Small intestine (tissue), 7 donors: ENCODE measurements around the gene METTL25B. TPM values are rescaled to one million over a fixed set of nuclear protein-coding genes. Genes with fewer than 3 reads are reported as not detected.

Source experiments
- DNase-seq, 2 donors: peaks; one replicate each; pipeline versions ENCODE4 v3.0.0 to v3.0.0-alpha.2; 2013
- FAIRE-seq: peaks from 2 replicates; lab custom pipeline; 2012; peaks lifted over from hg19 to GRCh38; lab: Jason Lieb, UNC
- H3K27ac ChIP-seq, 3 donors: one replicate each; pipeline ENCODE4 v1.5.1; 2013; ENCODE audit warnings: low read length in 2 of 3, mild to moderate bottlenecking in 2 of 3, control low read depth in 1 of 3, inconsistent platforms in 1 of 3, low read depth in 1 of 3, moderate library complexity in 1 of 3
- H3K27me3 ChIP-seq, 3 donors: one replicate each; pipeline ENCODE4 v1.6.1; 2013; ENCODE audit warnings: low read length in 3 of 3, inconsistent platforms in 1 of 3; ENCODE audit not compliant: control insufficient read depth in 3 of 3, insufficient read depth in 3 of 3
- H3K36me3 ChIP-seq, 3 donors: one replicate each; pipeline ENCODE4 v1.6.1; 2013; ENCODE audit warnings: low read length in 3 of 3, inconsistent platforms in 1 of 3, low read depth in 1 of 3, mild to moderate bottlenecking in 1 of 3, moderate library complexity in 1 of 3; ENCODE audit not compliant: control insufficient read depth in 3 of 3, insufficient read depth in 2 of 3
- H3K4me1 ChIP-seq, 3 donors: one replicate each; pipeline ENCODE4 v1.6.1; 2013; ENCODE audit warnings: low read length in 2 of 3, inconsistent platforms in 1 of 3, low read depth in 1 of 3, mild to moderate bottlenecking in 1 of 3, moderate library complexity in 1 of 3; ENCODE audit not compliant: control insufficient read depth in 3 of 3, insufficient read depth in 2 of 3
- H3K4me3 ChIP-seq, 3 donors: one replicate each; pipeline ENCODE4 v1.5.1; 2013; ENCODE audit warnings: low read length in 3 of 3, control low read depth in 1 of 3, inconsistent platforms in 1 of 3, low read depth in 1 of 3, mild to moderate bottlenecking in 1 of 3, moderate library complexity in 1 of 3
- H3K9me3 ChIP-seq, 2 donors: one replicate each; pipeline ENCODE4 v1.6.1; 2013; ENCODE audit warnings: low read depth in 1 of 2, low read length in 1 of 2; ENCODE audit not compliant: control insufficient read depth in 2 of 2, insufficient read depth in 1 of 2
- WGBS, 3 donors: extraction: QIAGEN DNeasy Blood & Tissue Kit; methylation state at CpG; one replicate each; pipeline ENCODE4 v1.1.7; 2013; 5-methylcytosine and 5-hydroxymethylcytosine counted together
- polyA plus RNA-seq, 4 donors: library from polyadenylated mRNA; stranded (reverse) in 3 of 4; unstranded in 1 of 4; fragments of 200-250 nt in 3 of 4; fragments of 120-200 nt in 1 of 4; gene quantifications; one replicate each; pipeline versions ENCODE4 v1.2.1 to v1.2.3, GENCODE V29; 2013
- donor health status: healthy with polysubstance abuse.
- donor health status: control.
- donor health status: control.
- donor health status: Bipolar disorder and iron deficiency.
- donor health status: healthy.

METTL25B gene
- polyA plus RNA-seq, 4 donors: 27.8 to 79.8 (median 49.4) TPM

- H3K36me3 ChIP-seq: no peaks in the 10 kb centered on the region
- H3K27me3 ChIP-seq: peaks cover 0 to 8% (median 3%) of the 10 kb centered on the region in 3 donors
- no peak overlapping the region for H3K4me3 ChIP-seq
- H3K9me3 ChIP-seq: no peaks in the 10 kb centered on the region
- no peak for FAIRE-seq
- 27 to 34% (median 27%) methylated on average over 10 of the region's 10 CpGs for WGBS, 3 donors
- peaks cover 3 to 53% (median 4%) of the 10 kb centered on the region in 3 donors for H3K4me1 ChIP-seq
- no peak for DNase-seq
- H3K27ac ChIP-seq: no peak overlapping the region
Measured at GRCh38 chr1:156689953-156690674, 38.2 kb upstream of the METTL25B start.

DNA sequence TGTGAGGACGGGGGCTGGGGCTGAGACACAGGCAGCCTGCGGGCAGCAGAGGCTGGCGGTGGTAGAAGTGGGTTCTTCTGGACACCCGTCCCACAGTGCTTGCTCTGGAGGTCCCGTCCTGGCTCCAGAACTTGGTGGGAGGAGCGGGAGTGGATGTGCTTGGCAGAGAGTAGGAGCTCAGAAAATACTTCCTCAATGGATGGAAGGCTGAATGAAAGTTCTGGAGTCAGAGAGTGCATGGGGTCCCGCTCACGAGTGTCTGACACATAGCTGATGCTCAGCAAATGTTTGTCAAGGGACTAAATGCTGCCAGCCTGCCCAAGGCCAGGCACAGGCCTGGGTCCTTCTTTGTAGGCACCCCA is 37.6 kb upstream of the METTL25B start:
- H3K36me3 ChIP-seq: no peaks in the 10 kb centered on the region
- peaks cover 3 to 53% (median 4%) of the 10 kb centered on the region in 3 donors for H3K4me1 ChIP-seq
- H3K27ac ChIP-seq: no peak overlapping the region
- DNase-seq (no peak), FAIRE-seq (no peak)
- WGBS, 3 donors: 61 to 80% (median 73%) methylated on average over 8 of the region's 8 CpGs
- H3K27me3 ChIP-seq: peaks cover 0 to 8% (median 3%) of the 10 kb centered on the region in 3 donors
- no peak overlapping the region for H3K4me3 ChIP-seq
- no peaks in the 10 kb centered on the region for H3K9me3 ChIP-seq

GRCh38 chr1:156691191-156691590 is 37.1 kb upstream of the METTL25B start:
- WGBS, 3 donors: 61 to 67% (median 65%) methylated on average over 10 of the region's 10 CpGs
- no peak overlapping the region for H3K4me3 ChIP-seq
- no peak for FAIRE-seq
- H3K9me3 ChIP-seq: no peaks in the 10 kb centered on the region
- peaks cover 0 to 8% (median 3%) of the 10 kb centered on the region in 3 donors for H3K27me3 ChIP-seq
- H3K27ac ChIP-seq: peak overlapping the region in 1 of 3 donors; percentile 32
- DNase-seq: no peak
- H3K36me3 ChIP-seq: no peaks in the 10 kb centered on the region
- H3K4me1 ChIP-seq: peaks cover 3 to 53% (median 4%) of the 10 kb centered on the region in 3 donors

GRCh38 chr1:156691665-156692440 is 36.4 kb upstream of the METTL25B start:
- H3K36me3 ChIP-seq: no peaks in the 10 kb centered on the region
- 17 to 26% (median 22%) methylated on average over 20 of the region's 20 CpGs for WGBS, 3 donors
- FAIRE-seq (no peak), DNase-seq (peak in 1 of 2 donors; percentile 56)
- peaks cover 3 to 53% (median 4%) of the 10 kb centered on the region in 3 donors for H3K4me1 ChIP-seq
- H3K27me3 ChIP-seq: peaks cover 0 to 8% (median 3%) of the 10 kb centered on the region in 3 donors
- no peak overlapping the region for H3K4me3 ChIP-seq
- H3K27ac ChIP-seq: peak overlapping the region in 1 of 3 donors; percentile 56
- H3K9me3 ChIP-seq: no peaks in the 10 kb centered on the region

DNA sequence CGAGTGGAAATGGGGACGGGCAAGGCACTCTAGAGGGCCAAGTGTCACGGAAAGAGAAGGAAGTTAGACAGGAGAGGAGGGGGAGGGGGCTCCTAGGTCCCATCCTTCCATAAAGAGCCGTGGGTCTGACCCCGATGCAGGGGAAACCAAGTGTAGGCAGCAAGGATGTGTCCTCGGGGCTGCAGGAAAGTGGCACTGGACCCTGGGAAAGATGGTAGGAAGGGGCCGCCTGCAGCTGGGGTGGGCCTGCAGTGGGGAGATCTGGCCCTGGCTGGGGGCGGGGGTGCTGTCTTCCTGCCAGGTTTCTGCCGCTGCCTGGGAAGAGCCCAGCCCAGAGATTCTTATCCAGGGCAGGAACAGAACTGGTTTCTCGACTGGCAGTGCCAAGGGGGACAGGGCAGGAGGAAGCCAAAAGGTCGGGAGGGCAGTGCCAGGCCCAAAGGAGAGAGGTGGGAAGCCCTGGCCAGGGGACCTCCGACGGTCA is 35.8 kb upstream of the METTL25B start:
- WGBS, 3 donors: 7 to 11% (median 8%) methylated on average over 12 to 13 of the region's 13 CpGs
- no peaks in the 10 kb centered on the region for H3K36me3 ChIP-seq
- peaks cover 3 to 53% (median 4%) of the 10 kb centered on the region in 3 donors for H3K4me1 ChIP-seq
- peak overlapping the region in 1 of 3 donors; percentile 56 for H3K27ac ChIP-seq
- H3K27me3 ChIP-seq: peaks cover 0 to 8% (median 3%) of the 10 kb centered on the region in 3 donors
- H3K4me3 ChIP-seq: no peak overlapping the region
- H3K9me3 ChIP-seq: no peaks in the 10 kb centered on the region
- no peak for DNase-seq
- no peak for FAIRE-seq

- FAIRE-seq (no peak), DNase-seq (peak in 1 of 2 donors; percentile 87)
- H3K9me3 ChIP-seq: no peaks in the 10 kb centered on the region
- peak overlapping the region in 1 of 3 donors; percentile 56 for H3K27ac ChIP-seq
- H3K4me3 ChIP-seq: no peak overlapping the region
- WGBS, 3 donors: 35 to 41% (median 37%) methylated on average over 14 to 16 of the region's 16 CpGs
- H3K4me1 ChIP-seq: peaks cover 3 to 53% (median 4%) of the 10 kb centered on the region in 3 donors
- peaks cover 0 to 8% (median 3%) of the 10 kb centered on the region in 3 donors for H3K27me3 ChIP-seq
- H3K36me3 ChIP-seq: no peaks in the 10 kb centered on the region
Measured at GRCh38 chr1:156692925-156693847, 35.1 kb upstream of the METTL25B start.

- FAIRE-seq (no peak), DNase-seq (peak; percentile 59 to 70)
- Histone ChIP-seq H3K4me1 (peaks cover 3 to 53% (median 4%) of the 10 kb centered on the region in 3 donors), H3K9me3 (no peaks in the 10 kb centered on the region), H3K36me3 (no peaks in the 10 kb centered on the region), H3K4me3 (no peak overlapping the region), H3K27ac (peak overlapping the region in 1 of 3 donors; percentile 39), H3K27me3 (peaks cover 0 to 8% (median 3%) of the 10 kb centered on the region in 3 donors)
- 33 to 67% (median 50%) methylated on average over 12 of the region's 12 CpGs for WGBS, 3 donors
Measured at GRCh38 chr1:156693848-156694689, 34.2 kb upstream of the METTL25B start.
